H1 (cell line): ENCODE measurements around the gene BPI. TPM values are rescaled to one million over a fixed set of nuclear protein-coding genes. Genes with fewer than 3 reads are reported as not detected.

Source experiments
- CTCF ChIA-PET: fragments of 300-600 bp; sonication (Branson Sonifier 250); formaldehyde crosslinking; loops from one replicate; lab custom pipeline; 2021; ENCODE audit not compliant: partially characterized antibody; lab: Charles Lee
- POLR2A ChIA-PET: fragments of 300-600 bp; sonication (Branson Sonifier 250); formaldehyde crosslinking; loops from one replicate; lab custom pipeline; 2021; ENCODE audit warnings: inconsistent platforms; ENCODE audit not compliant: partially characterized antibody; lab: Charles Lee
- DNase-seq, 2 experiments: peaks; one replicate each; pipeline versions ENCODE4 v3.0.0 to v3.0.0-alpha.2; 2010 to 2022; ENCODE audit warnings: low spot score in 2 of 2, low read depth in 1 of 2, mixed read lengths in 1 of 2
- FAIRE-seq: peaks from 2 replicates; lab custom pipeline; 2011; peaks lifted over from hg19 to GRCh38; lab: Jason Lieb, UNC
- H2AFZ ChIP-seq: 2 replicates; pipeline ENCODE4 v1.8.1; 2012; ENCODE audit warnings: low read length, inconsistent platforms
- H2AK5ac ChIP-seq: 2 replicates; pipeline ENCODE4 v1.6.1; 2013; ENCODE audit warnings: low read depth, low read length
- H2BK120ac ChIP-seq: replicated peaks from 2 replicates; pipeline ENCODE3; 2013; ENCODE audit warnings: low read depth, low read length, inconsistent platforms
- H2BK12ac ChIP-seq: 2 replicates; pipeline ENCODE4 v1.6.1; 2013; ENCODE audit warnings: low read depth, low read length
- H2BK15ac ChIP-seq: 2 replicates; pipeline ENCODE4 v1.6.1; 2013; ENCODE audit warnings: low read length
- H2BK20ac ChIP-seq: 2 replicates; pipeline ENCODE4 v1.6.1; 2013; ENCODE audit warnings: low read length
- H2BK5ac ChIP-seq: 2 replicates; pipeline ENCODE4 v1.6.1; 2013; ENCODE audit warnings: low read depth, low read length
- H3K14ac ChIP-seq: 2 replicates; pipeline ENCODE4 v1.6.1; 2013; ENCODE audit warnings: inconsistent platforms; ENCODE audit not compliant: insufficient read length
- H3K18ac ChIP-seq: 2 replicates; pipeline ENCODE4 v1.6.1; 2013; ENCODE audit warnings: low read length; ENCODE audit errors: extremely low read depth
- H3K23ac ChIP-seq: 2 replicates; pipeline ENCODE4 v1.6.1; 2013; ENCODE audit warnings: inconsistent platforms; ENCODE audit not compliant: insufficient read length
- H3K23me2 ChIP-seq: 2 replicates; pipeline ENCODE4 v1.6.1; 2013; ENCODE audit warnings: low read depth, low read length
- H3K27ac ChIP-seq: 2 replicates; pipeline ENCODE4 v1.6.1; 2011; ENCODE audit warnings: low read depth, low read length, inconsistent platforms
- H3K27me3 ChIP-seq, 4 experiments: replicated peaks in 1 of 4; 1 replicate in 1 of 4; 2 replicates in 3 of 4; pipeline versions ENCODE4 v1.6.1 to v1.8.1; 2011 to 2013; ENCODE audit warnings: low read length in 3 of 4, mild to moderate bottlenecking in 3 of 4, inconsistent platforms in 2 of 4, mixed read lengths in 2 of 4, moderate library complexity in 1 of 4; ENCODE audit not compliant: control insufficient read depth in 3 of 4, insufficient read depth in 3 of 4; ENCODE audit errors: extremely low read depth in 1 of 4
- H3K36me3 ChIP-seq, 4 experiments: 2 replicates each; pipeline versions ENCODE4 v1.6.1 to v1.8.1; 2011 to 2013; ENCODE audit warnings: mild to moderate bottlenecking in 4 of 4, low read length in 3 of 4, moderate library complexity in 2 of 4, control low read depth in 1 of 4, inconsistent platforms in 1 of 4; ENCODE audit not compliant: insufficient read depth in 4 of 4, control insufficient read depth in 2 of 4
- H3K4ac ChIP-seq: replicated peaks from 2 replicates; pipeline ENCODE3; 2013; ENCODE audit warnings: low read length, low read depth, mixed read lengths, inconsistent platforms; ENCODE audit not compliant: insufficient read length
- H3K4me1 ChIP-seq, 4 experiments: replicated peaks in 1 of 4; 1 replicate in 1 of 4; 2 replicates in 3 of 4; pipeline versions ENCODE4 v1.6.1 to v1.8.1; 2011 to 2013; ENCODE audit warnings: low read length in 3 of 4, inconsistent platforms in 2 of 4, mixed read lengths in 1 of 4; ENCODE audit not compliant: insufficient read depth in 4 of 4, control insufficient read depth in 3 of 4
- H3K4me2 ChIP-seq, 2 experiments: 2 replicates each; pipeline versions ENCODE4 v1.6.1 to v1.8.1; 2011 to 2013; ENCODE audit warnings: low read depth in 2 of 2, low read length in 2 of 2, control low read depth in 1 of 2, inconsistent platforms in 1 of 2, mild to moderate bottlenecking in 1 of 2; ENCODE audit not compliant: insufficient read depth in 1 of 2
- H3K4me3 ChIP-seq, 4 experiments: fragments of 200-600, 300-600 bp in 1 of 4; sonication (generic), shearing (Covaris generic), sonication (Bioruptor Twin) in 1 of 4; 2 replicates each; pipeline versions ENCODE4 v1.5.1 to v1.8.1; 2011 to 2016; ENCODE audit warnings: low read length in 4 of 4, low read depth in 3 of 4, control low read depth in 2 of 4, inconsistent platforms in 2 of 4, mild to moderate bottlenecking in 2 of 4, mixed read lengths in 1 of 4, moderate library complexity in 1 of 4; ENCODE audit not compliant: insufficient read depth in 2 of 4; ENCODE audit errors: extremely low read depth in 1 of 4
- H3K56ac ChIP-seq: replicated peaks from 2 replicates; pipeline ENCODE3; 2013; ENCODE audit warnings: low read depth, mild to moderate bottlenecking, mixed read lengths, low read length, inconsistent platforms; ENCODE audit not compliant: insufficient read length
- H3K79me1 ChIP-seq: 2 replicates; pipeline ENCODE4 v1.6.1; 2013; ENCODE audit warnings: low read depth, low read length, control low read depth
- H3K79me2 ChIP-seq, 2 experiments: 2 replicates each; pipeline versions ENCODE4 v1.6.1 to v1.8.1; 2012 to 2013; ENCODE audit warnings: low read length in 2 of 2, mild to moderate bottlenecking in 2 of 2, inconsistent platforms in 1 of 2; ENCODE audit not compliant: insufficient read depth in 2 of 2, control insufficient read depth in 1 of 2
- H3K9ac ChIP-seq, 4 experiments: replicated peaks in 1 of 4; 1 replicate in 1 of 4; 2 replicates in 3 of 4; pipeline versions ENCODE4 v1.6.1 to v1.8.1; 2011 to 2013; ENCODE audit warnings: low read depth in 3 of 4, low read length in 3 of 4, control low read depth in 2 of 4, mild to moderate bottlenecking in 2 of 4, moderate library complexity in 2 of 4, inconsistent platforms in 1 of 4; ENCODE audit errors: extremely low read depth in 1 of 4
- H3K9me3 ChIP-seq, 2 experiments: 2 replicates each; pipeline versions ENCODE4 v1.6.1 to v1.8.1; 2012 to 2013; ENCODE audit warnings: mild to moderate bottlenecking in 2 of 2, moderate library complexity in 2 of 2, control low read depth in 1 of 2, inconsistent platforms in 1 of 2, low read depth in 1 of 2, low read length in 1 of 2, mixed read lengths in 1 of 2; ENCODE audit not compliant: insufficient read depth in 2 of 2
- H4K20me1 ChIP-seq, 2 experiments: replicated peaks in 1 of 2; 2 replicates each; pipeline versions ENCODE3 to v1.8.1; 2011 to 2013; ENCODE audit warnings: inconsistent platforms in 2 of 2, low read length in 2 of 2, mild to moderate bottlenecking in 1 of 2; ENCODE audit not compliant: insufficient read depth in 2 of 2, control insufficient read depth in 1 of 2
- H4K5ac ChIP-seq: 2 replicates; pipeline ENCODE4 v1.6.1; 2013; ENCODE audit warnings: low read length, low read depth, mixed read lengths, inconsistent platforms; ENCODE audit not compliant: insufficient read length
- H4K8ac ChIP-seq: 2 replicates; pipeline ENCODE4 v1.8.0; 2013; ENCODE audit warnings: mild to moderate bottlenecking, moderate library complexity, low read length, inconsistent platforms; ENCODE audit not compliant: insufficient read depth; ENCODE audit errors: extremely low read depth
- H4K91ac ChIP-seq: replicated peaks from 2 replicates; pipeline ENCODE3; 2013; ENCODE audit warnings: low read length, mixed read lengths, inconsistent platforms; ENCODE audit not compliant: insufficient read length
- CBX5 ChIP-seq: fragments of 300-800, 300-1000 bp; sonication (generic); IDR thresholded peaks from 2 replicates; pipeline ENCODE4 v1.7.1; 2016; ENCODE audit warnings: antibody characterized with exemption, low read length, low read depth
- HDAC2 ChIP-seq, 2 experiments: fragments of 300-600 bp in 1 of 2; sonication (generic) in 1 of 2; IDR thresholded peaks; 2 replicates each; pipeline ENCODE4 v1.6.1; 2011 to 2012; ENCODE audit warnings: low read depth in 2 of 2, low read length in 2 of 2, mild to moderate bottlenecking in 2 of 2, moderate library complexity in 2 of 2, borderline replicate concordance in 1 of 2, inconsistent platforms in 1 of 2
- JUN ChIP-seq: IDR thresholded peaks from 2 replicates; pipeline ENCODE4 v1.6.1; 2011; ENCODE audit warnings: low read depth, mild to moderate bottlenecking, improper control_type of control experiment, low read length
- MAFK ChIP-seq: IDR thresholded peaks from 2 replicates; pipeline ENCODE4 v1.6.1; 2012; ENCODE audit warnings: low read depth, mild to moderate bottlenecking, improper control_type of control experiment, low read length
- TBP ChIP-seq: IDR thresholded peaks from 2 replicates; pipeline ENCODE4 v1.6.1; 2011; ENCODE audit warnings: low read depth, low read length, improper control_type of control experiment
- TCF12 ChIP-seq: IDR thresholded peaks from 2 replicates; pipeline ENCODE4 v1.6.1; 2011; ENCODE audit warnings: low read depth, mild to moderate bottlenecking, low read length
- ZNF274 ChIP-seq: IDR thresholded peaks from 2 replicates; pipeline ENCODE4 v1.7.0; 2012; ENCODE audit warnings: low read length, borderline replicate concordance; ENCODE audit errors: extremely low read depth
- whole genome bisulfite sequencing, 2 experiments: shearing (Covaris generic) in 1 of 2; methylation state at CpG; one replicate each; pipeline versions ENCODE4 v1.1.6 to v1.1.7; 2013 to 2015; ENCODE audit warnings: low lambda C conversion rate in 2 of 2, mixed read lengths in 2 of 2, inconsistent platforms in 1 of 2, low coverage in 1 of 2, missing lambda C conversion rate in 1 of 2; ENCODE audit not compliant: insufficient replicate concordance in 2 of 2, insufficient coverage in 1 of 2, insufficient read length in 1 of 2; ENCODE audit errors: extremely low coverage in 1 of 2, missing lambda C conversion rate in 1 of 2; 5-methylcytosine and 5-hydroxymethylcytosine counted together
- polyA plus RNA-seq, 7 experiments: library from polyadenylated mRNA; depleted of rRNA in 3 of 7; stranded (reverse) in 5 of 7; unstranded in 2 of 7; fragments of >200 nt in 5 of 7; fragments of 200-250 nt in 2 of 7; gene quantifications; 1 replicate in 5 of 7; 2 replicates in 1 of 7; 4 replicates in 1 of 7; pipeline versions ENCODE4 v1.2.1 to v1.2.3, GENCODE V29; 2011 to 2013; ENCODE audit warnings: missing spikeins in 2 of 7, mixed read lengths in 2 of 7
- total RNA-seq: library from RNA; stranded (reverse); fragmentation: NEBNext Ultra II Directional; extraction: Animal tissue kit (Norgen Biotek cat#: 25700); gene quantifications from 2 replicates; pipeline ENCODE4 v1.2.1, GENCODE V29; 2021
- TF ChIP-seq, protein P1 (sequence below): IDR thresholded peaks from 2 replicates; pipeline ENCODE4 v1.6.1; 2011; ENCODE audit warnings: low read length, improper control_type of control experiment

The BPI gene
- total and polyA plus RNA-seq, 2 of the 8 experiments (the other 6 are each of a cell fraction or from before 2014, with no cell fraction given) = not detected

DNA sequence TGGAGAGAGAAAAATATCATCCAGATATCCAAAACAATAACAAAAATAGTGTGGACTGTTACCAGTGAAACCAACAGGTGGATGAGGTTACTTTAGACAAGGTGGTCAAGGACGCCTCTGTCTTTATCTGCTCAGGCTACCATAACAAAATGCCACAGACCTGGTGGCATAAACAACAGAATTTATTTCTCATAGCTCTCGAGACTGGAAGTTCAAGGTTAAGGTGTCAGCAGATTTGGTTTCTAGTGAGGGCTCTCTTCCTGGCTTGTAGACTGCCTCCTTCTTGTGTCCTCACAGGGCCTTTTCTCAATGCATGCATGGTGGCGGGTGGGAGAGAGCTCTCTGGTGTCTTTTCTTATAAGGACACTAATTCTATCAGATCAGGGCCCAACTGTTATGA lies 21.2 kb downstream of the BPI start:
- no peaks in the 10 kb centered on the region for H4K20me1 ChIP-seq
- no peak overlapping the region for H4K8ac ChIP-seq
- no peak overlapping the region for H2BK20ac ChIP-seq
- H3K4me3 ChIP-seq = no peak overlapping the region
- no peak overlapping the region for H3K9ac ChIP-seq
- no peak overlapping the region for H3K4ac ChIP-seq
- no peak overlapping the region for H2AFZ ChIP-seq
- no peak for FAIRE-seq
- POLR2A ChIA-PET = no interaction called here
- no peak overlapping the region for H2BK15ac ChIP-seq
- no peaks in the 10 kb centered on the region for H3K27me3 ChIP-seq
- H3K23ac ChIP-seq = no peak overlapping the region
- no peaks in the 10 kb centered on the region for H3K4me1 ChIP-seq
- WGBS, 2 experiments = 69% methylated on average over 3 of the region's 3 CpGs; no CpG with 5 or more reads in 1 of the 2 experiments
- H3K23me2 ChIP-seq = peaks cover 5% of the 10 kb centered on the region; the same call in 1 of the 2 replicates
- no peak overlapping the region for H3K14ac ChIP-seq
- no peak overlapping the region for H2BK5ac ChIP-seq
- no peaks in the 10 kb centered on the region for H3K36me3 ChIP-seq
- no peaks in the 10 kb centered on the region for H3K79me1 ChIP-seq
- no peak overlapping the region for H4K5ac ChIP-seq
- no peak overlapping the region for H3K4me2 ChIP-seq
- no peak overlapping the region for H2BK120ac ChIP-seq
- no peak overlapping the region for H3K56ac ChIP-seq
- H3K27ac ChIP-seq = no peak overlapping the region
- no peak overlapping the region for H2AK5ac ChIP-seq
- H3K79me2 ChIP-seq = no peaks in the 10 kb centered on the region
- no peaks in the 10 kb centered on the region for H3K9me3 ChIP-seq
- TF ChIP-seq, protein P1, sequence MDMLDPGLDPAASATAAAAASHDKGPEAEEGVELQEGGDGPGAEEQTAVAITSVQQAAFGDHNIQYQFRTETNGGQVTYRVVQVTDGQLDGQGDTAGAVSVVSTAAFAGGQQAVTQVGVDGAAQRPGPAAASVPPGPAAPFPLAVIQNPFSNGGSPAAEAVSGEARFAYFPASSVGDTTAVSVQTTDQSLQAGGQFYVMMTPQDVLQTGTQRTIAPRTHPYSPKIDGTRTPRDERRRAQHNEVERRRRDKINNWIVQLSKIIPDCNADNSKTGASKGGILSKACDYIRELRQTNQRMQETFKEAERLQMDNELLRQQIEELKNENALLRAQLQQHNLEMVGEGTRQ = no peak
- no peak for TF ChIP-seq ZNF274
- TF ChIP-seq MAFK = no peak
- no peak for TF ChIP-seq HDAC2 (IDR thresholded peaks at IDR 0.05; ENCODE audit: borderline replicate concordance in 1 of 2, low read depth in 2 of 2, low read length in 2 of 2)
- no peak for TF ChIP-seq TBP
- no peak for TF ChIP-seq JUN
- TF ChIP-seq CBX5 = no peak
- no peak for TF ChIP-seq TCF12
- TF ChIP-seq, all 59 proteins: peak for 0
- Histone ChIP-seq H4K91ac (no peak overlapping the region), H2BK12ac (no peak overlapping the region), H3K18ac (no peak overlapping the region)
- CTCF ChIA-PET = interaction anchor here (0.7 to 2.7 kb wide), 6 partner anchors 13 to 268 kb away, joined by 3 to 25 read pairs (median 4); no protein-coding TSS in a partner anchor
- no peak for DNase-seq
